ENCODE measurements around the gene TRPV3. TPM values are rescaled to one million over a fixed set of nuclear protein-coding genes. Genes with fewer than 3 reads are reported as not detected.

TRPV3 gene
- total and polyA plus RNA-seq, 2 donors (not counting 1 experiment from before 2014, with no cell fraction given) = 1.6 to 18.2 TPM

DNA sequence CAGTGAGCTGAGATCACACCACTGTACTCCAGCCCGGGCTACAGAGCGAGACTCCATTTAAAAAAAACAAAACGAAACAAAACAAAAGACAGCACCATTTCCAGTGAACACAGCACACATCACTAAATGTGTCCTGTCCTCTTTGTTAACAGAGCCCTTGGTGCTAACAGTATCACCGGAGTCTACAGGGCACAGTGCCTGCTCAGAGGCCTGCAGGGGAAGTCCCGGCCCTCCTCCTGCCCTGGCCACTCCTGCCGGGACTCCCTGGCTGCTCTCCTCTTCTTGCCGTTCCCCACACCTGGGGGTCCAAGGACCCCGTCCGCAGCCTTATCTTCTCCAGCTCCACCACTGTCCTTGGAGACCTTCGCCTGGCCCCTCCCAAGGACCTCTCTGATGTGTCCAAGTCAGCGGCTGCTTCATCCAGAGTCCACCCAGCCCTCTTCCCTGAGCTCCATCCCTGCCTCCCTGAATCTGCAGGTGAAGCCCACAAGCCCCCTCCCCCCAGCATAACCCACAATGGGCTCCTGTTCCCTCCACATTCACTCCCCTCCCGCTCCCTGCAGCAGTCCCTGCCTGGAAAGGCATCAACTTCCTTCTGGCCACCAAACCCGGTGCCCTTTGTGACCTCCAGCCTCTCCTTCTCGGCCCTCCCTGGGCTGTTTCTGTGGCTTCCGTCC lies 43.1 kb upstream of the TRPV3 start:
- H3K27ac ChIP-seq (ENCODE audit: low read length in 2 of 2) = no peak overlapping the region
- H3K27ac Mint-ChIP-seq = no peak overlapping the region
- CTCF ChIA-PET = interaction anchor here (0.7 to 4.1 kb wide), 2 partner anchors 227 to 263 kb away, joined by 3 to 31 read pairs; no protein-coding TSS in a partner anchor

DNA sequence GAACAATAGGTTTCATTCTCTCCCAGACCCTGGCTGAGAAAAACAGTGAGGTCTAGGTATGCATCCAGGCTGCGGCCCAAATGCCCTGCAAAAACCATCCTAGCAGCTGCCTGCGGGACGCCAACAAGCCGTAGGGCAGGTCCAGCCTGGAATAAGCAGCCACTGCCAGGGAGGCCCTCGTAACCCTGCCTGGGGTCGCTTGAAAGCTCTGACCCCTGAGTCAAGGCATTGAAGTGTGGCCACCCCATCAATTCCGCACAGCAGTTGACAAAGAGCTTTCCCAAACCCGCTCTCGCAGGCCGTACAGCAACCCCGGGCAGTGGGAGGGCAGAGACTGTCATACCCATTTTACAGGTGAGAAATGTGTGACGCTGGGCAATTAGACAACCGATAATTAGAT lies 40.5 kb upstream of the TRPV3 start:
- WGBS (ENCODE audit: insufficient coverage) = 92% methylated on average over 13 of the region's 13 CpGs
- no peaks in the 10 kb centered on the region for H3K9me3 ChIP-seq (ENCODE audit: control extremely low read depth in 1 of 3, control insufficient read depth in 2 of 3, insufficient read depth in 1 of 3, low read length in 2 of 3)
- H3K9ac ChIP-seq (ENCODE audit: low read length) = no peak overlapping the region
- no peaks in the 10 kb centered on the region for H3K36me3 ChIP-seq (replicated peaks in 1 of 2; ENCODE audit: control extremely low read depth in 1 of 2, control insufficient read depth in 1 of 2, extremely low read depth in 1 of 2, insufficient read depth in 2 of 2, low read length in 1 of 2)
- ChIA-PET CTCF (no interaction called here), POLR2A (interaction anchor here (0.7 kb wide), 1 partner anchor 222 kb away, joined by 5 read pairs; no protein-coding TSS in a partner anchor)
- TF ChIP-seq, protein P1, sequence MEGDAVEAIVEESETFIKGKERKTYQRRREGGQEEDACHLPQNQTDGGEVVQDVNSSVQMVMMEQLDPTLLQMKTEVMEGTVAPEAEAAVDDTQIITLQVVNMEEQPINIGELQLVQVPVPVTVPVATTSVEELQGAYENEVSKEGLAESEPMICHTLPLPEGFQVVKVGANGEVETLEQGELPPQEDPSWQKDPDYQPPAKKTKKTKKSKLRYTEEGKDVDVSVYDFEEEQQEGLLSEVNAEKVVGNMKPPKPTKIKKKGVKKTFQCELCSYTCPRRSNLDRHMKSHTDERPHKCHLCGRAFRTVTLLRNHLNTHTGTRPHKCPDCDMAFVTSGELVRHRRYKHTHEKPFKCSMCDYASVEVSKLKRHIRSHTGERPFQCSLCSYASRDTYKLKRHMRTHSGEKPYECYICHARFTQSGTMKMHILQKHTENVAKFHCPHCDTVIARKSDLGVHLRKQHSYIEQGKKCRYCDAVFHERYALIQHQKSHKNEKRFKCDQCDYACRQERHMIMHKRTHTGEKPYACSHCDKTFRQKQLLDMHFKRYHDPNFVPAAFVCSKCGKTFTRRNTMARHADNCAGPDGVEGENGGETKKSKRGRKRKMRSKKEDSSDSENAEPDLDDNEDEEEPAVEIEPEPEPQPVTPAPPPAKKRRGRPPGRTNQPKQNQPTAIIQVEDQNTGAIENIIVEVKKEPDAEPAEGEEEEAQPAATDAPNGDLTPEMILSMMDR (IDR thresholded peaks at IDR 0.05) = no peak
- no peak for TF ChIP-seq EZH2 (IDR thresholded peaks at IDR 0.05; ENCODE audit: borderline replicate concordance, insufficient read depth, low read depth, low read length, poor library complexity, severe bottlenecking)
- peaks cover 2% of the 10 kb centered on the region for H3K4me1 Mint-ChIP-seq
- no peaks in the 10 kb centered on the region for H3K27me3 Mint-ChIP-seq
- no peak for ATAC-seq (ENCODE audit: low read depth)
- no peak overlapping the region for H3K27ac Mint-ChIP-seq
- no peak for DNase-seq
- H3K9me3 Mint-ChIP-seq (ENCODE audit: insufficient read depth) = no peaks in the 10 kb centered on the region
- H3K4me2 ChIP-seq (replicated peaks; ENCODE audit: low read depth, low read length, poor library complexity, severe bottlenecking) = no peak overlapping the region
- H3K27ac ChIP-seq (ENCODE audit: low read length in 2 of 2) = no peak overlapping the region
- H3K27me3 ChIP-seq (replicated peaks in 1 of 4; ENCODE audit: control extremely low read depth in 1 of 4, control insufficient read depth in 3 of 4, insufficient read depth in 4 of 4, low read length in 3 of 4) = no peaks in the 10 kb centered on the region
- H3K4me3 ChIP-seq (ENCODE audit: control extremely low read depth in 1 of 5, extremely low read depth in 1 of 5, insufficient read depth in 1 of 5, low read depth in 2 of 5, low read length in 4 of 5) = no peak overlapping the region
- no peak overlapping the region for H3K4me3 Mint-ChIP-seq
- H2AFZ ChIP-seq (ENCODE audit: insufficient read depth, low read depth, low read length, poor library complexity, severe bottlenecking) = no peak overlapping the region
- H3K79me2 ChIP-seq (ENCODE audit: control insufficient read depth, insufficient read depth, low read length) = no peaks in the 10 kb centered on the region
- no peaks in the 10 kb centered on the region for H4K20me1 ChIP-seq (ENCODE audit: control insufficient read depth, insufficient read depth, low read length, poor library complexity, severe bottlenecking)
- intact Hi-C loops (cut with micrococcal nuclease) = no loop called here
- no peaks in the 10 kb centered on the region for H3K4me1 ChIP-seq (ENCODE audit: control insufficient read depth in 2 of 2, insufficient read depth in 2 of 2, low read length in 2 of 2)

More for the DNA sequence above, 43.1 kb upstream of the TRPV3 start:
- Histone ChIP-seq H3K79me2 (ENCODE audit: control insufficient read depth, insufficient read depth, low read length) (no peaks in the 10 kb centered on the region), H3K4me2 (replicated peaks; ENCODE audit: low read depth, low read length, poor library complexity, severe bottlenecking) (no peak overlapping the region), H3K27me3 (replicated peaks in 1 of 4; ENCODE audit: control extremely low read depth in 1 of 4, control insufficient read depth in 3 of 4, insufficient read depth in 4 of 4, low read length in 3 of 4) (no peaks in the 10 kb centered on the region), H3K4me1 (ENCODE audit: control insufficient read depth in 2 of 2, insufficient read depth in 2 of 2, low read length in 2 of 2) (no peaks in the 10 kb centered on the region), H3K9me3 (ENCODE audit: control extremely low read depth in 1 of 3, control insufficient read depth in 2 of 3, insufficient read depth in 1 of 3, low read length in 2 of 3) (no peaks in the 10 kb centered on the region), H4K20me1 (ENCODE audit: control insufficient read depth, insufficient read depth, low read length, poor library complexity, severe bottlenecking) (no peaks in the 10 kb centered on the region), H3K4me3 (ENCODE audit: control extremely low read depth in 1 of 5, extremely low read depth in 1 of 5, insufficient read depth in 1 of 5, low read depth in 2 of 5, low read length in 4 of 5) (no peak overlapping the region), H3K36me3 (replicated peaks in 1 of 2; ENCODE audit: control extremely low read depth in 1 of 2, control insufficient read depth in 1 of 2, extremely low read depth in 1 of 2, insufficient read depth in 2 of 2, low read length in 1 of 2) (no peaks in the 10 kb centered on the region), H2AFZ (ENCODE audit: insufficient read depth, low read depth, low read length, poor library complexity, severe bottlenecking) (no peak overlapping the region), H3K9ac (ENCODE audit: low read length) (no peak overlapping the region)
- intact Hi-C loops (cut with micrococcal nuclease) = no loop called here
- no peak for TF ChIP-seq EZH2 (IDR thresholded peaks at IDR 0.05; ENCODE audit: borderline replicate concordance, insufficient read depth, low read depth, low read length, poor library complexity, severe bottlenecking)
- TF ChIP-seq, protein P1 (IDR thresholded peaks at IDR 0.05) = no peak
- Mint-ChIP-seq H3K9me3 (ENCODE audit: insufficient read depth) (no peaks in the 10 kb centered on the region), H3K27me3 (no peaks in the 10 kb centered on the region), H3K4me1 (peaks cover 2% of the 10 kb centered on the region), H3K4me3 (no peak overlapping the region)
- POLR2A ChIA-PET = interaction anchor here (0.6 kb wide), 1 partner anchor 552 kb away, joined by 3 read pairs; no protein-coding TSS in a partner anchor
- DNase-seq (no peak), ATAC-seq (ENCODE audit: low read depth) (no peak)
- 97% methylated on average over 15 of the region's 15 CpGs for WGBS (ENCODE audit: insufficient coverage)
